C4-2B (cell line): ENCODE results near the gene CLEC2A.
"Not testable (repeated sequence)": the region's sequence is repeated elsewhere in the genome, so short reads cannot be mapped to it uniquely, and the experiment has no call there.

Experiments
- CTCF ChIP-seq: fragments of 450-650 bp; conservative IDR thresholded peaks from 2 replicates; pipeline ENCODE4 v1.5.1; 2017; ENCODE audit warnings: mild to moderate bottlenecking
- ZFX ChIP-seq: fragments of 450-650 bp; IDR thresholded peaks from 2 replicates; pipeline ENCODE4 v1.6.1; 2017

GRCh38 chr12:9974731-9975130, 42.6 kb upstream of the CLEC2A start:
- not testable (repeated sequence) for TF ChIP-seq CTCF, ZFX
